GM23338 (cell line): ENCODE measurements around the gene SEMA3E.

ENCODE experiments used
- EZH2 ChIP-seq: fragments of 200-600 bp; sonication (generic); IDR thresholded peaks from one replicate; pipeline ENCODE4 v1.8.0; 2017; ENCODE audit warnings: antibody characterized with exemption, mild to moderate bottlenecking, low read depth; ENCODE audit not compliant: unreplicated experiment
- EZH2phosphoT487 ChIP-seq: fragments of 200-600 bp; sonication (generic); IDR thresholded peaks from one replicate; pipeline ENCODE4 v1.8.1; 2018; ENCODE audit warnings: antibody characterized with exemption; ENCODE audit not compliant: unreplicated experiment
- POLR2AphosphoS5 ChIP-seq: IDR thresholded peaks from 2 replicates; pipeline ENCODE4 v1.6.1; 2016; ENCODE audit warnings: antibody characterized with exemption, low read depth
- STAT1 ChIP-seq: IDR thresholded peaks from one replicate; pipeline ENCODE4 v1.6.1; 2016; ENCODE audit warnings: antibody characterized with exemption; ENCODE audit not compliant: unreplicated experiment
- TF ChIP-seq, protein P1 (sequence below), 2 experiments: fragments of 200-600 bp in 1 of 2; sonication (generic) in 1 of 2; conservative IDR thresholded peaks; 2 replicates each; pipeline versions ENCODE4 v1.5.1 to v1.6.1; 2016 to 2017; ENCODE audit warnings: antibody characterized with exemption in 2 of 2, low read depth in 2 of 2, mild to moderate bottlenecking in 2 of 2, moderate library complexity in 1 of 2

DNA sequence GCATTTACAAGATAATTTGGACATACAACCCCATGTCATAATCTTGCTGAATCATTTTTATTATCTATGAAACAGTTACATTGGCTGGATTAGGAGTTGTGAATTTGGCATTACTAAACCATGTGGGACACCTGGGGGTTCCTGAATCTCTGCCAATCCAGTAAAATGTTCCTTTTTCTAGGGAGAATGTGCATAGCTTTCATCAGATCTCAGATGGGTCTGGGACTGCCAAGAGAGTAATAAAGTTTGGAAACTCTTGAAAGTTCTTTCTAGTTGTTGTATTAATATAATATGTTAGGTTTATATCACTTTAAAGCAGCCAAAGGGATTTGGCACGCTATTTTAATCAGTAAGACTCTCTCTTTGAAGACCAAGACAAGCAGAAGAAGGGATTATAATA lies 62.7 kb downstream of the SEMA3E start:
- TF ChIP-seq, protein P1, sequence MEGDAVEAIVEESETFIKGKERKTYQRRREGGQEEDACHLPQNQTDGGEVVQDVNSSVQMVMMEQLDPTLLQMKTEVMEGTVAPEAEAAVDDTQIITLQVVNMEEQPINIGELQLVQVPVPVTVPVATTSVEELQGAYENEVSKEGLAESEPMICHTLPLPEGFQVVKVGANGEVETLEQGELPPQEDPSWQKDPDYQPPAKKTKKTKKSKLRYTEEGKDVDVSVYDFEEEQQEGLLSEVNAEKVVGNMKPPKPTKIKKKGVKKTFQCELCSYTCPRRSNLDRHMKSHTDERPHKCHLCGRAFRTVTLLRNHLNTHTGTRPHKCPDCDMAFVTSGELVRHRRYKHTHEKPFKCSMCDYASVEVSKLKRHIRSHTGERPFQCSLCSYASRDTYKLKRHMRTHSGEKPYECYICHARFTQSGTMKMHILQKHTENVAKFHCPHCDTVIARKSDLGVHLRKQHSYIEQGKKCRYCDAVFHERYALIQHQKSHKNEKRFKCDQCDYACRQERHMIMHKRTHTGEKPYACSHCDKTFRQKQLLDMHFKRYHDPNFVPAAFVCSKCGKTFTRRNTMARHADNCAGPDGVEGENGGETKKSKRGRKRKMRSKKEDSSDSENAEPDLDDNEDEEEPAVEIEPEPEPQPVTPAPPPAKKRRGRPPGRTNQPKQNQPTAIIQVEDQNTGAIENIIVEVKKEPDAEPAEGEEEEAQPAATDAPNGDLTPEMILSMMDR (conservative IDR thresholded peaks at IDR 0.05; ENCODE audit: low read depth in 2 of 2), result no peak
- TF ChIP-seq EZH2 (no peak), STAT1 (no peak), EZH2phosphoT487 (no peak), POLR2AphosphoS5 (no peak)
